IMR-90 (cell line): Measurements from ENCODE around the gene BCL11A. TPM values are rescaled to one million over a fixed set of nuclear protein-coding genes. Genes with fewer than 3 reads are reported as not detected.
A peak's percentile ranks its signal among the peaks of the same experiment; 100 is the strongest.

Experiments
- ATAC-seq: fragments of 200-7000 bp; cut with Tn5 transposase; 2 replicates; pipeline ENCODE4 v1.9.1; 2020; ENCODE audit warnings: low read depth, mild to moderate bottlenecking, moderate library complexity
- BruUV-seq: library from RNA; stranded (reverse); fragments of 400-500 nt; replicated peaks from 2 replicates; lab custom pipeline; 2021; lab: Mats Ljungman, UMichigan
- CTCF ChIA-PET: fragments of 300-600 bp; formaldehyde crosslinking; extraction: SDS; loops from one replicate; lab custom pipeline; 2021; ENCODE audit warnings: antibody characterized with exemption; lab: Yijun Ruan, JAX
- POLR2A ChIA-PET: fragments of 300-600 bp; sonication (Branson Sonifier 250); formaldehyde crosslinking; loops from one replicate; lab custom pipeline; 2022; ENCODE audit warnings: antibody characterized with exemption; ENCODE audit not compliant: unreplicated experiment; lab: Charles Lee
- DNase-seq: peaks from one replicate; pipeline ENCODE4 v3.0.0; 2013
- H2AFZ ChIP-seq: replicated peaks from 2 replicates; pipeline ENCODE3; 2013; ENCODE audit warnings: low read length, mild to moderate bottlenecking; ENCODE audit not compliant: poor library complexity
- H2AK5ac ChIP-seq: 2 replicates; pipeline ENCODE4 v1.6.1; 2013; ENCODE audit warnings: low read depth, low read length, inconsistent platforms
- H2AK9ac ChIP-seq: replicated peaks from 2 replicates; pipeline ENCODE3; 2013; ENCODE audit warnings: mild to moderate bottlenecking, low read depth, low read length, moderate library complexity; ENCODE audit not compliant: poor library complexity
- H2BK120ac ChIP-seq: 2 replicates; pipeline ENCODE4 v1.6.1; 2013; ENCODE audit warnings: low read depth, low read length, inconsistent platforms
- H2BK15ac ChIP-seq: 3 replicates; pipeline ENCODE4 v1.6.1; 2013; ENCODE audit warnings: low read depth, low read length, inconsistent platforms
- H2BK20ac ChIP-seq: 2 replicates; pipeline ENCODE4 v1.6.1; 2013; ENCODE audit warnings: low read depth, mild to moderate bottlenecking, inconsistent platforms, low read length, moderate library complexity
- H2BK5ac ChIP-seq: 2 replicates; pipeline ENCODE4 v1.6.1; 2013; ENCODE audit warnings: mild to moderate bottlenecking, low read depth, low read length, inconsistent platforms; ENCODE audit not compliant: poor library complexity, severe bottlenecking
- H3K14ac ChIP-seq: replicated peaks from 2 replicates; pipeline ENCODE4 v1.6.1; 2013; ENCODE audit warnings: low read depth, low read length, inconsistent platforms
- H3K18ac ChIP-seq: 2 replicates; pipeline ENCODE4 v1.6.1; 2013; ENCODE audit warnings: low read depth, low read length, control low read depth
- H3K23ac ChIP-seq: 2 replicates; pipeline ENCODE4 v1.6.1; 2013; ENCODE audit warnings: low read depth, low read length, inconsistent platforms
- H3K27ac ChIP-seq: 2 replicates; pipeline ENCODE4 v1.5.1; 2013; ENCODE audit warnings: mild to moderate bottlenecking, control low read depth, low read length; ENCODE audit not compliant: insufficient read depth
- H3K27me3 ChIP-seq: 2 replicates; pipeline ENCODE4 v1.6.1; 2013; ENCODE audit warnings: low read length; ENCODE audit not compliant: control insufficient read depth, insufficient read depth
- H3K36me3 ChIP-seq: 2 replicates; pipeline ENCODE4 v1.6.1; 2013; ENCODE audit warnings: low read length, mixed read lengths; ENCODE audit not compliant: control insufficient read depth, insufficient read depth
- H3K4ac ChIP-seq: 2 replicates; pipeline ENCODE4 v1.6.1; 2013; ENCODE audit warnings: low read depth, low read length, inconsistent platforms
- H3K4me1 ChIP-seq: 2 replicates; pipeline ENCODE4 v1.6.1; 2013; ENCODE audit warnings: low read length, mixed read lengths; ENCODE audit not compliant: control insufficient read depth, insufficient read depth
- H3K4me2 ChIP-seq: 2 replicates; pipeline ENCODE4 v1.6.1; 2013; ENCODE audit warnings: low read depth, mild to moderate bottlenecking, control low read depth, low read length, moderate library complexity
- H3K4me3 ChIP-seq: 2 replicates; pipeline ENCODE4 v1.5.1; 2013; ENCODE audit warnings: low read depth, mild to moderate bottlenecking, control low read depth, low read length, moderate library complexity; ENCODE audit not compliant: insufficient read depth
- H3K56ac ChIP-seq: 2 replicates; pipeline ENCODE4 v1.6.1; 2013; ENCODE audit warnings: low read length, inconsistent platforms; ENCODE audit not compliant: insufficient read depth; ENCODE audit errors: extremely low read depth
- H3K79me1 ChIP-seq, 2 experiments: 2 replicates each; pipeline ENCODE4 v1.6.1; 2013; ENCODE audit warnings: low read length in 2 of 2, inconsistent platforms in 1 of 2, low read depth in 1 of 2
- H3K9ac ChIP-seq: 2 replicates; pipeline ENCODE4 v1.6.1; 2013; ENCODE audit warnings: low read depth, low read length, control low read depth
- H3K9me1 ChIP-seq: 2 replicates; pipeline ENCODE4 v1.6.1; 2013; ENCODE audit warnings: low read length, inconsistent platforms; ENCODE audit not compliant: insufficient read depth
- H3K9me3 ChIP-seq: 2 replicates; pipeline ENCODE4 v1.6.1; 2013; ENCODE audit warnings: low read length; ENCODE audit not compliant: control insufficient read depth, insufficient read depth
- H4K20me1 ChIP-seq: 2 replicates; pipeline ENCODE4 v1.6.1; 2013; ENCODE audit warnings: low read length, inconsistent platforms; ENCODE audit not compliant: insufficient read depth
- H4K5ac ChIP-seq: 2 replicates; pipeline ENCODE4 v1.6.1; 2013; ENCODE audit warnings: mild to moderate bottlenecking, low read depth, low read length, control low read depth
- H4K8ac ChIP-seq, 2 experiments: 2 replicates each; pipeline ENCODE4 v1.6.1; 2013; ENCODE audit warnings: low read depth in 2 of 2, low read length in 2 of 2, control low read depth in 1 of 2, inconsistent platforms in 1 of 2
- H4K91ac ChIP-seq: 2 replicates; pipeline ENCODE4 v1.6.1; 2013; ENCODE audit warnings: low read depth, low read length, inconsistent platforms; ENCODE audit not compliant: insufficient read depth
- CEBPB ChIP-seq: IDR thresholded peaks from 2 replicates; pipeline ENCODE4 v1.6.1; 2012; ENCODE audit warnings: low read depth, low read length, improper control_type of control experiment
- MAFK ChIP-seq: IDR thresholded peaks from 2 replicates; pipeline ENCODE4 v1.6.1; 2012; ENCODE audit warnings: low read depth, low read length, improper control_type of control experiment
- MAZ ChIP-seq: IDR thresholded peaks from 2 replicates; pipeline ENCODE4 v1.6.1; 2012; ENCODE audit warnings: low read depth, mild to moderate bottlenecking, low read length, improper control_type of control experiment, moderate library complexity, borderline replicate concordance
- RAD21 ChIP-seq: IDR thresholded peaks from 2 replicates; pipeline ENCODE4 v1.6.1; 2012; ENCODE audit warnings: low read length, improper control_type of control experiment
- RFX5 ChIP-seq: IDR thresholded peaks from 2 replicates; pipeline ENCODE4 v1.8.0; 2012; ENCODE audit warnings: low read depth, mild to moderate bottlenecking, low read length, moderate library complexity
- WGBS, 2 experiments: methylation state at CpG; one replicate each; pipeline versions ENCODE4 v1.1.5 to v1.1.7; 2013; ENCODE audit warnings: missing lambda C conversion rate in 2 of 2; ENCODE audit not compliant: insufficient read length in 1 of 2; ENCODE audit errors: extremely low coverage in 2 of 2; 5-methylcytosine and 5-hydroxymethylcytosine counted together
- dilution Hi-C: fragments of 300-500 bp; cut with HindIII; formaldehyde crosslinking; loops from one replicate; pipeline ENCODE4 v1.14.3; 2018; ENCODE audit warnings: low sequenced_read_pairs; ENCODE audit not compliant: unreplicated experiment
- in situ Hi-C: fragments of 300-500 bp; cut with MboI; formaldehyde crosslinking; loops from 3 replicates; pipeline ENCODE4 v1.14.3; 2019; ENCODE audit warnings: low sequenced_read_pairs, inconsistent platforms, mixed read lengths
- intact Hi-C: fragments of 100-400 bp; cut with micrococcal nuclease; formaldehyde crosslinking; loops from 2 replicates; pipeline ENCODE4 v1.10.0; 2022
- polyA plus RNA-seq, 3 experiments: library from polyadenylated mRNA; depleted of rRNA; stranded (reverse); fragments of >200 nt; gene quantifications; 2 replicates each; pipeline ENCODE4 v1.2.3, GENCODE V29; 2012; ENCODE audit warnings: low replicate concordance in 1 of 3
- total RNA-seq: library from RNA; depleted of rRNA; stranded (reverse); fragments of >200 nt; gene quantifications from 2 replicates; pipeline ENCODE4 v1.2.3, GENCODE V29; 2012
- TF ChIP-seq, protein P1 (sequence below): fragments of 150-350 bp; IDR thresholded peaks from 2 replicates; pipeline ENCODE4 v1.6.1; 2017; ENCODE audit warnings: mild to moderate bottlenecking, antibody characterized with exemption, low read length, low read depth
- TF ChIP-seq, protein P2 (sequence below): conservative IDR thresholded peaks from 2 replicates; pipeline ENCODE4 v1.5.1; 2012; ENCODE audit warnings: mild to moderate bottlenecking, low read depth, low read length, improper control_type of control experiment

The BCL11A gene
- total and polyA plus RNA-seq, 2 of the 4 experiments (the other 2 are of a cell fraction): 1.0 to 1.1 TPM

- ChIA-PET CTCF (no interaction called here), POLR2A (no interaction called here)
- TF ChIP-seq, protein P1, sequence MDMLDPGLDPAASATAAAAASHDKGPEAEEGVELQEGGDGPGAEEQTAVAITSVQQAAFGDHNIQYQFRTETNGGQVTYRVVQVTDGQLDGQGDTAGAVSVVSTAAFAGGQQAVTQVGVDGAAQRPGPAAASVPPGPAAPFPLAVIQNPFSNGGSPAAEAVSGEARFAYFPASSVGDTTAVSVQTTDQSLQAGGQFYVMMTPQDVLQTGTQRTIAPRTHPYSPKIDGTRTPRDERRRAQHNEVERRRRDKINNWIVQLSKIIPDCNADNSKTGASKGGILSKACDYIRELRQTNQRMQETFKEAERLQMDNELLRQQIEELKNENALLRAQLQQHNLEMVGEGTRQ: no peak
- TF ChIP-seq RAD21 (no peak), MAZ (no peak), RFX5 (no peak), CEBPB (no peak), MAFK (no peak)
- TF ChIP-seq, protein P2, sequence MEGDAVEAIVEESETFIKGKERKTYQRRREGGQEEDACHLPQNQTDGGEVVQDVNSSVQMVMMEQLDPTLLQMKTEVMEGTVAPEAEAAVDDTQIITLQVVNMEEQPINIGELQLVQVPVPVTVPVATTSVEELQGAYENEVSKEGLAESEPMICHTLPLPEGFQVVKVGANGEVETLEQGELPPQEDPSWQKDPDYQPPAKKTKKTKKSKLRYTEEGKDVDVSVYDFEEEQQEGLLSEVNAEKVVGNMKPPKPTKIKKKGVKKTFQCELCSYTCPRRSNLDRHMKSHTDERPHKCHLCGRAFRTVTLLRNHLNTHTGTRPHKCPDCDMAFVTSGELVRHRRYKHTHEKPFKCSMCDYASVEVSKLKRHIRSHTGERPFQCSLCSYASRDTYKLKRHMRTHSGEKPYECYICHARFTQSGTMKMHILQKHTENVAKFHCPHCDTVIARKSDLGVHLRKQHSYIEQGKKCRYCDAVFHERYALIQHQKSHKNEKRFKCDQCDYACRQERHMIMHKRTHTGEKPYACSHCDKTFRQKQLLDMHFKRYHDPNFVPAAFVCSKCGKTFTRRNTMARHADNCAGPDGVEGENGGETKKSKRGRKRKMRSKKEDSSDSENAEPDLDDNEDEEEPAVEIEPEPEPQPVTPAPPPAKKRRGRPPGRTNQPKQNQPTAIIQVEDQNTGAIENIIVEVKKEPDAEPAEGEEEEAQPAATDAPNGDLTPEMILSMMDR: no peak
- no peak overlapping the region for H4K8ac ChIP-seq
- H3K23ac ChIP-seq: no peak overlapping the region
- H3K27ac ChIP-seq: no peak overlapping the region
- no peak overlapping the region for H2AK9ac ChIP-seq
- no peaks in the 10 kb centered on the region for H3K79me1 ChIP-seq
- no peak overlapping the region for H3K9ac ChIP-seq
- H3K4me3 ChIP-seq: no peak overlapping the region
- H2AK5ac ChIP-seq: no peak overlapping the region
- DNase-seq: peak; percentile 26
- H3K27me3 ChIP-seq: no peaks in the 10 kb centered on the region; the same call in 1 of the 2 replicates
- no peak overlapping the region for H3K56ac ChIP-seq
- H2AFZ ChIP-seq: no peak overlapping the region
- intact Hi-C loops: no loop called here
- in situ Hi-C loops: no loop called here
- no peak overlapping the region for H4K91ac ChIP-seq
- H2BK120ac ChIP-seq: no peak overlapping the region
- H4K20me1 ChIP-seq: no peaks in the 10 kb centered on the region
- dilution Hi-C loops: no loop called here
- no peaks in the 10 kb centered on the region for H3K36me3 ChIP-seq
- H3K14ac ChIP-seq: no peak overlapping the region
- H3K4me2 ChIP-seq: no peak overlapping the region
- no peaks in the 10 kb centered on the region for H3K4me1 ChIP-seq
- ATAC-seq: no peak
- BruUV-seq: no TSS peak
- H2BK15ac ChIP-seq: no peak overlapping the region
- H3K18ac ChIP-seq: no peak overlapping the region
- H2BK20ac ChIP-seq: no peak overlapping the region
- no peaks in the 10 kb centered on the region for H3K9me3 ChIP-seq
- no peak overlapping the region for H3K4ac ChIP-seq
- no peaks in the 10 kb centered on the region for H3K9me1 ChIP-seq
- H2BK5ac ChIP-seq: no peak overlapping the region
- WGBS, 2 experiments: no CpG with 5 or more reads among the region's 8 CpGs
- H4K5ac ChIP-seq: no peak overlapping the region
Measured at GRCh38 chr2:60445684-60446179, 107.7 kb downstream of the BCL11A start.
